IPS-11a (cell line): ENCODE measurements around the gene SHKBP1.
"Not testable (repeated sequence)": the region's sequence is repeated elsewhere in the genome, so short reads cannot be mapped to it uniquely, and the experiment has no call there.

Source experiments
- H3K4me3 ChIP-seq: one replicate; pipeline ENCODE4 v1.5.1; 2013; ENCODE audit warnings: low read depth, low read length, control low read depth

SHKBP1 gene

DNA sequence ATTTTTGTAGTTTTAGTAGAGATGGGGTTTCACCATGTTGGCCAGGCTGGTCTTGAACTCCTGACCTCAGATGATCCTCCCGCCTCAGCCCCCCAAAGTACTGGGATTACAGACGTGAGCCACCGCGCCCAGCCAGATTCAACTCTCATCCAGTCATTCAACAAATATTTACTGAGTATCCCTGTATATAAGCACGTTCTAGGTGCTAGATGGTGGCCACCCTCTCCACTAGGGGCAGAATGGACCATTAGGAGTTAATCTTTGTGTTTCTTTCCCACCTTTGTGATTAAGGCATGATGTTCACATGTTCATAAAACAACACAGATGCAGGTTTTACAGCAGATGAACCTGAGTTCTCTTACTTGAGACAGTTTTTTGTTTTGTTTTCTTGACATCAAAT, 7.3 kb downstream of the SHKBP1 start:
- no peak overlapping the region for H3K4me3 ChIP-seq

DNA sequence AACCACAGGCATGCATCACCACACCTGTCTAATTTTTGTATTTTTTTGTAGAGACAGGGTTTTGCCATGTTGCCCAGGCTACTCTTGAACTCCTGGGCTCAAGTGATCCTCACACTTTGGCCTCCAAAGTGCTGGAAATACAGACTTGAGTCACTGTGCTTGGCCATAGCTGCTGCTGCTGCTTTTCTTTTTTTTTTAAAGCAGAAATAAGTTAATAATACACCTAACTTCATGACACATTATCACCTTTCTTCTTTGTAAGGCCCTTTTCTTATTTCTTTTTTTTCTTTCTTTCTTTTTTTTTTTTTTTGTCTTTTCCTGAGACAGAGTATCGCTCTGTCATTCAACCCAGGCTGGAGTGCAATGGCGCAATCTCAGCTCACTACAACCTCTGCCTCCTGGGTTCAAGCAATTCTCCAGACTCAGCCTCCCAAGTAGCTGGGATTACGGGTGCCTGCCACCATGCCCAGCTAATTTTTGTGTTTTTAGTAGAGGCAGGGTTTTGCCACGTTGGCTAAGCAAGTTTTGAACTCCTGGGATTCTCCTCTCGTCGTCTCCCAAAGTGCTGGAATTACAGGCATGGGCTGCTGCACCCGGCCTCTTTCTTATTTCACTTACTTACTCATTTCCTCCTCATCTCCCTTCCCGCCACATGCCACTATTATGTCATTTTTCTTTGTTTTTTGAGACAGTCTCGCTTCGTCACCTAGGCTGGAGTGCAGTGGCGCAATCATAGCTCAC, 8.7 kb downstream of the SHKBP1 start:
- no peak overlapping the region for H3K4me3 ChIP-seq

DNA sequence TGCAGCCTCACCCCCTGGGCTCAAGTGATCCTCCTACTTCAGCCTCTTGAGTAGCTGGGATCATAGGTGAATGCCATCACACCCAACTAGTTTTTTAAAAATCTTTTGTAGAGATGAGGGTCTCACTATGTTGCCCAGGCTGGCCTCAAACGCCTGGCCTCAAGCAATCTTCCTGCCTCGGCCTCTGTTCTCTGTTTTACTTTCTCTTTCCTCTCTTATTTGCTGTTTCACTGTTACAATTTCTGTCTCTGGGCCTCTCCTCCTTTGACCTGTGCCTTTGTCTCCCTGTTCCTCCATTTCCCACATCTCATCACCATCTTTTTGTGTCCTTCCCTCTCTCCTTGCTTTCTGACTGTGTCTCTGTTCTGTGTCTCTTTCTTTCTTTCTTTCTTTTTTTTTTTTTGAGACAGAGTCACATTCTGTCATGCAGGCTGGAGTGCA, 9.3 kb downstream of the SHKBP1 start:
- no peak overlapping the region for H3K4me3 ChIP-seq

DNA sequence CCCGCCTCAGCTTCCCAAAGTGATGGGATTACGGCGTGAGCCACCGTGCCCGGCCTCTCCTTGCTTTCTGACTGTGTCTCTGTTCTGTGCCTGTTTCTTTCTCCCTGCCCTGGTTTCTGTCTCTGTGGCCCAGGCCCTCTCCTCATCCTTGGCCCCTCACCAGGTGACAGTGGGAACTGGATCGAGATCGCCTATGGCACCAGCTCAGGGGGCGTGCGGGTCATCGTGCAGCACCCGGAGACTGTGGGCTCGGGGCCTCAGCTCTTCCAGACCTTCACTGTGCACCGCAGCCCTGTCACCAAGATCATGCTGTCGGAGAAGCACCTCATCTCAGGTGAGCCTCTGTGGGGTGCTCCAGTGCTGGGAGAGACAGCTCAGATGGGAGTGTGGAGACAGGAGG, 9.9 kb downstream of the SHKBP1 start:
- H3K4me3 ChIP-seq = no peak overlapping the region

DNA sequence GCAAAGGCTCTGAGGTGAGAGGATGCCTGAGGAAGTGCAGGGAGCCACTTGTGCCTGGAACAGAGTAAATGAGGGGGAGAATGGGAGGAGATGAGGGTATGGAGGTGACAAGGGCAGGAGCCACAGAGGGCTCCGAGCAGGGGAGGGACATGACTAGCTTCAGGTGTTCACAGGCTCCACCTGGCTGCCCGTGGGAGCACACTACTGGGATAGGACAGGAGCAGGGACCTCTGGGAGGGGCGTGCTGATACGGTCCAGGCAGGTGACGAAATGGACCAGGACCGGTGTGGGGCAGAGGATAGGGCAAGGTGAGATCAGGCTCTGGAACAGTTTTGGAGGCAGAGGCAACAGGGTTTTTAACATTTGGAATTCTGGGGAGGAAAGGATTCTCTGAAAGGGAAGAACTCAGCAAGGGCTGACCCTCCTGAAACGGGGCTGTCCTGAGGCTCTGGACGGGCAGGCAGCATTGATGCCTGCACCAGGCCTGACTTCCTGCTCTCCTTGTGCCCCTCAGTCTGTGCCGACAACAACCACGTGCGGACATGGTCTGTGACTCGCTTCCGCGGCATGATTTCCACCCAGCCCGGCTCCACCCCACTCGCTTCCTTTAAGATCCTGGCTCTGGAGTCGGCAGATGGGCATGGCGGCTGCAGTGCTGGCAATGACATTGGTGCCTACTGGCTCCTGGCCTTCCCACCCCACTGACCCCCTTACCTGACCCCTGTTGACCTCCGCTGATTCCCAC, 11.6 kb downstream of the SHKBP1 start:
- no peak overlapping the region for H3K4me3 ChIP-seq

DNA sequence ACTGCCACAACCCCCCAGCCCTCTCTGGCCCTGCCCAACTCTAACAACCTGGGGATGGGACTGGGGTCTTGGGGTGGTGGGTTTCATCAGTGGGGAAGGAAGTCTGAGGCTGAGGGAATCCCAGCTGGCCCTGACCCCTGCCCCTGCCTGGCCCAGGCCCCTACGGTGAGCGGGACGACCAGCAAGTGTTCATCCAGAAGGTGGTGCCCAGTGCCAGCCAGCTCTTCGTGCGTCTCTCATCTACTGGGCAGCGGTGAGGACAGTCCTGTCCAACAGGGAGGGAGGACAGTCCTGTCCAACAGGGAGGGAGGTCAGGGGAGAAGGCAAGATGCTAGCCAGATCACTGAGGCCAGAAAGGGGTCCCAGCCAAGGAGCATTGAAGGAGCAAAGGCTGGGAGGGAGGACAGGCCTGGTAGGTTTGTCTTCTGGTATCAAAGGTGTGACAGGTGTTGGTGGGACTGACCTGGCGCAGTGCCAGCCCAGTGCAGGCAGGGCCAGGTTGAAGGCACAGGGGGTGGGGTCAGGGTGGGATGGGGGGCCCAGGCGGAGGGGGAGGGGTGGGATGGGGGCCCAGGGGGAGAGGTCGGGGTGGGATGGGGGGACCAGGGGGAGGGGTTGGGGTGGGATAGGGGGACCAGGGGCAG, 12.4 kb downstream of the SHKBP1 start:
- no peak overlapping the region for H3K4me3 ChIP-seq

DNA sequence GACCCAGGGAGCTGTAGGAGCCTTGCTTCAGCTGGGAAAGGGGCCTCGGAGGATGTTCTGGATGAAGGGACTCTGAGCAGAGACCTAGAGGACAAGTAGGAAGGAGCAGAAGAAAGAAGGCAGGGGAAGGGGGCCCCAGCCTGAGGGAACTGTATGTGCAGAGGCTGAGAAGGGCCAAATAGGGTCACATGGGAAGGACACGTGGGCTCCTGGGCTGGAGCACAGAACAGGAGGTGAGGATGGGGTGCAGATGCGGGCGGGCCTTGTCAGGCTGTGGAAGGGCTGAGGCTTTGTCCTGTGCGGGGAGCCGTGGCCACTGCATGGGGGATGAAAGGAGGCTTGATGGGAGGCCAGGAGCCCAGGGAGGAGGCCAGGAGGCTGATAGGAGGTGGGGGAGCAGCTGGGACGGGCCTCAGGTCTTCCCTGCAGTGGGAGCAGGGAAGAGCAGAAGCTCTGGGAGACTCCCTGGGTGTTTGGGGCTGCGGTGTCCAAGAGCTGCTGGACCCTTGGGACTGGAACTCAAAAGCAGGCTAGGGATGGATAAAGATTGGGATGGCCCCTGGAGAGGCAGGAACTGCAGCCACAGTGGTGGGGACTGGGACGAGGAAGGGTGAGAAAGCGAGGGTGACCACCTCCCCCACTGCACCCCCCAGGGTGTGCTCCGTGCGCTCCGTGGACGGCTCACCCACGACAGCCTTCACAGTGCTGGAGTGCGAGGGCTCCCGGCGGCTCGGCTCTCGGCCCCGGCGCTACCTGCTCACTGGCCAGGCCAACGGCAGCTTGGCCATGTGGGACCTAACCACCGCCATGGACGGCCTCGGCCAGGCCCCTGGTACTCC, 13.1 kb downstream of the SHKBP1 start:
- H3K4me3 ChIP-seq = no peak overlapping the region

DNA sequence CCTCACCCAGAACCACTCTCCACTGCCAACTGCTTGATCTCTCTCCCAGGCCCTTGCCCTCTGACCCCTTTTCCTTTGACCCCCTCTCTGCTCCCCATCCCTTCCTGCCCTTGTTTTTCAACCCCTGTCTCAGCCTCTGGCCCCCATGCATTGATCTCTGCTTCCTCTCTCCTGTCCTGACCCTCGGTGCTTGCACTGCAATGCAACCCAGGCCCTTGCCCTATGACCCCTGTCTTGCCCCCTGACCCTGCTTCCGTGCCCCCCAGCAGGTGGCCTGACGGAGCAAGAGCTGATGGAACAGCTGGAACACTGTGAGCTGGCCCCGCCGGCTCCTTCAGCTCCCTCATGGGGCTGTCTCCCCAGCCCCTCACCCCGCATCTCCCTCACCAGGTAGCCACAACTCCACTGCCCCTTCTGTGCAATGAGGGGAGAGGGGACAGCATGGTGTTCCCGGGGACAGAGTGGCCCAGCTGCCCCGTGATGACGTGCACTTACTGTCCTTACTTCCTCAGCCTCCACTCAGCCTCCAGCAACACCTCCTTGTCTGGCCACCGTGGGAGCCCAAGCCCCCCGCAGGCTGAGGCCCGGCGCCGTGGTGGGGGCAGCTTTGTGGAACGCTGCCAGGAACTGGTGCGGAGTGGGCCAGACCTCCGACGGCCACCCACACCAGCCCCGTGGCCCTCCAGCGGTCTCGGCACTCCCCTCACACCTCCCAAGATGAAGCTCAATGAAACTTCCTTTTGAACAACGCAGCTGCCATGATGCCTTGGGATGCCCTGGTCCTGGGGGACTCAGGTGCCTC, 14.0 kb downstream of the SHKBP1 start:
- no peak overlapping the region for H3K4me3 ChIP-seq

DNA sequence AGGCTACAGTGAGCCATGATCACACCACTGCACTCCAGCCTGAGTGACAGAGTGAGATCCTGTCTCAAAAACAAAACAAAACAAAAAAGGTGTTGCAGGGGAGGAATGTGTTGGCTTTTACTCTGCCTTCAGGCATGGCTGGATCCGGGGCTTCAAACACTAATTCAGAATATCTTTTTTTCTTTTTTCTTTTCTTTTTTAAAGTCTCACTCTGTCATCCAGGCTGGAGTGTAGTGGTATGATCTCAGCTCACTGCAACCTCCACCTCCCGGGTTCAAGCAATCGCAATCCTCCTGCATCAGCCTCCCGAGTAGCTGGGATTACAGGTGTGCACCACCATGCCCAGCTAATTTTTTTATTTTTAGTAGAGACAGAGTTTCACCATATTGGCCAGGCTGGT, 15.1 kb downstream of the SHKBP1 start:
- not testable (repeated sequence) for H3K4me3 ChIP-seq

DNA sequence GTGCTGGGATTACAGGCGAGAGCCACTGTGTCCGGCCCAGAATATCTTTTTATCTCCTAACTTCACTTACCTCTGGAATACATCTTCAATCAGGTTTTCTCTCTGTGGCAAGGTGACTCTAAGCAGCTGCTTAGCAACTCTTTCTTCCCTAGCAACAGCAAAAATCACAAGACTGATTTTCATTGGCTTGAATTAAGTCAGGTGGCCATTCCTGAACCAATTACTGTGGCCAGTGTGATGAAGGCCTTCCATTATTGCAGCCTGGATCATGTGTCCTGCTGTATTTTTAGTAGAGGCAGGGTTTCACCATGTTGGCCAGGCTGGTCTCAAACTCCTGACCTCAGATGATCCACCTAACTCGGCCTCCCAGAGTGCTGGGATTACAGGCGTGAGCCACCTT, 15.5 kb downstream of the SHKBP1 start:
- no peak overlapping the region for H3K4me3 ChIP-seq

DNA sequence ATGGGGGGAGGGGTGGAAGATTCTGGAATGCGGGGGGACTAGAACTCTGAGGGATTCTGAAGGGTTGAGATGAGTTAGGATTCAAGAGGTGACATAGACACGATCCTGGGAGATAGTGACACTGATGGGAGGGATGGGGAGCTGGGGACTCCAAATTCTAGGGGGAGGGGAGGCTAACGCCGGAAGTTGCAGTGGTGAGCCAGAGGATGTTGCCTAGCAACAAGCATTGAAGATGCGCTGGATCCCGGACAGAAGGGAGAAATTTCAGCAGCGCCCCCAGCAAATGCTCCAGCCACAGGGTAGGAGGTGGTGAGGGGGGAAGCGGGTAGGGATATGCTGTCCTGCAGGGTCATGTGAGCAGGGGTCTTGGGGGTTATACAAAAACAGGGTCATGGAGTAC, 17.6 kb downstream of the SHKBP1 start:
- no peak overlapping the region for H3K4me3 ChIP-seq

DNA sequence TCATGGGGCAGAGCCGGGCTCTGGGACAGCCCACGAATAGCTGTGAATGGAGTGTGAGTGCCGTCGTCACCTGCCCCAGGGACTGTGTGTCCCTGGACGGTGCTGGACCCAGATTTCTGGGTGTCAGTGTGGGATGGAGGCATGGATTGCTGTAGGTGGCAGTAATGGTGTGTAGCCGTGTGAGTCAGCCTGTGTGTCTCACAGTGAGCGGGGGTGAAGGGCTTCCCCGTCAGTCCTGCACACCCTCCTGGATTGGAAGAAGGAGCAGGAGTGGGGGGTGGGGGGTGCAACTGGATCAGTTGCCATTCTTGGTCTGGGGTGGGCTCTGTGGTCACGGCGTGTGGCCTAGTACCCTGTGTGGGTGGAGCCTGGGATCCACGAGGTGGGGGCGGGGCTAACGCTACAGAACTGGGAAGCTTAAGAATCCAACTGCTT, 18.0 kb downstream of the SHKBP1 start:
- H3K4me3 ChIP-seq = no peak overlapping the region

DNA sequence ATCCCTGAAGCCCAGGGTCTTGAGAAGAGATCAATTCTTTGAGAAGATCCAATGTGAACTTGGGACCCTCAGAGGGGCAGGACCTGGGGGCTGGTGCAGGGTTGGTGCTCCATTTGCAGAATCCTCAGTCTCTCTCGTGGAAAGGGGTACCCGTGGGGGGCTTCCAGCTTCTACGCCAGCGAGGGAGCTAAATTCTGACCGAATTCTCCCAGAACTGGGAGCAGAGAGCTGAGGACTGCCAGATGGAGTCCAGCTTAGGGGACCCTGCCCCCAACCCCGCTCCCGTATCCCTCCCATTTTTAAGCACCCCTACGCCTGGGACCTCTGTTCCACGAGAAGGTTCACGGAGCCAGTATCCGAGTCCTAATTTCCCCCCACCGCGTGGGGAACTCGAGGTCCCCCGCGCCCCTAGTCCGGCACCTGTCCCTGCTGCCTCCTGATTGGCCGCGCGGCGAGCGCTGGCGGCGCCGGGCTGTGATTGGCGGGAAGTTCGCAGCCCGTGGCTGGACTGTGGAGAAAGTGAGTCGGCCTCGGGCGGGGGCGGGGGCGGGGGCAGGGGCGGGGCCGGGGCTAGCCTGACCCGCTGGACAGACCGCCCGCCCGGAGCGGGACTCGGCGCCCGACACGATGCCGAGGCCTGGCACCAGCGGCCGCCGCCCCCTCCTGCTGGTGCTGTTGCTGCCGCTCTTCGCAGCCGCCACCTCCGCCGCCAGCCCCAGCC, 20.1 kb downstream of the SHKBP1 start:
- no peak overlapping the region for H3K4me3 ChIP-seq

DNA sequence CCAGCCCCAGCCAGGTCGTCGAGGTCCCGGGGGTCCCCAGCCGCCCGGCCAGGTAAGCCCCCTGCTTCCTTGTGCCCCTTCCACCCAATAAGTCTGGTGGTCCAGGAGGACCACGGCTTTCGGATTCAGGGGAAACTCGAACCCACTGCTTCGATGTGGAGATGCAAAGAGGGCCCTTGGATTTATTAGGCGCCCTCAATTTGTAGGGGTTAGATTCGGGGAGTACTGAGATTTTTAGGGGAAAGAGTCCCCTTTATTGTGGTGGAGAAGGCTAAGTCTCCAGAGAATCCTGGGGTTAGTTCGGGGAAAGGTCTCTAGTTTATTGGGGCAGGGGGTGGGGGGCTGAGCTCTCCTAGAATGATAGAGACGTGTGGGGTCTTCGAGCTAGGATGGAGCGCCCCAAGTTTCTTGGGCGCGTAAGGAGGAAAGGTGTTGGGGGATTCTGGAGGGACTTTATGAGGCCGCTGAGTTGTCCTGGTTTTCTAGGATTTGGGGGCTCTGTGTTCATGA, 20.7 kb downstream of the SHKBP1 start:
- no peak overlapping the region for H3K4me3 ChIP-seq

DNA sequence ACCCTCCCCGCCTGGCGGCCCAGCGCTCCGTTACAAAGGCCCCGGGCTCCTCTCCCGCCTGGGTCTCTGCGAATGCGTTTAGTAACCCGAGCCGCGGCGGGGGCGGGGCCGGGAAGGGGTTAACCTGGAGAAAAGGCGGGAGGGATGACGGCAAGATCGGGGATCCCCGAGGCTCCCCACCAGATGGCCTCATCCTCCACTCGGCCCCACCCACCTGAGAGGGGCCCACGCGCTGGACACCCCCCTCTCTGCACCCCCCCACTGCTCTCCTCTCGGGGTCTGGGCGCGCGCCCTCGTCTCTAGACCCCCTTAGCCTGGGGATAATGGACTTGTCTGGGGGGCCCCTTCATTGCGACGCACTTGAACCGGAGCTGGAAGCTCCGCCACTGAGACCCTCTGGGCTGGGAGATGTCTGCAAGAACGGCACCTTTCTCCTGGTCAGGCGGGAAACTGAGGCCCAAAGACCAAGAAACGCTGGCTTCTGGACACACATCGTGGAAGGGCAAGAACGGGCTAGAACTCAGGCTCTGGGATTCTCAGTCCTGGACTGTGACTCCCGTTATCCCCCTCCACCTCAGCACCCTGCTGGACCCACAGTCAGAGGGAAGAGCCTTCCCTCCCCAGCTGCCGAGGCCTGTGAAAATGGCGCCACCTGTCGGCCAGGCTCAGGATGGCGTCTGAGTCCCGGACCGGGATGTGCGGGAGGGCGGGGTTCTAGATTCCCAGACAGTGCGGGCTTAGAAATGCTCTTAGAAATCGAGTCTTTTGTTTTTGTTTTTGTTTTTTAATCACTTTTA, 21.6 kb downstream of the SHKBP1 start:
- H3K4me3 ChIP-seq = peak overlapping the region; percentile 51

DNA sequence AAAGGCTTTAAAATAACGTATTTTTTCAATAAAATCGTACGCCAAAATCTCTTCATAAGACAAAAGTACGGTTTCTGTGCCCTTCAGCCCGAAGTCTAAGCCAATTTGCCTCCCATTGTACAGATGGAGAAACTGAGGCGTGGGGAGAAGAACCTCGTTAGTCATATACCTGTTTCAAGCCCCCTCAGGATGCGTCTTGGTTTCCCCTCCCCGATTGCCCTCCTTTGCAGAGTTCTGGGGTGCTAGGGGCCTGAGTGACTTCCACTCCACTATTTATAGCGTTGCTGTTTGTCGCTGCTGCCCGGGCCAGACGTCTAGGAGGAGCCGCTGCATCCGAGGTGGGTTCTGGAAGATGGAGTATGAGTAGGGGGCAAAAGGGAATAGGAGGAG, 22.2 kb downstream of the SHKBP1 start:
- H3K4me3 ChIP-seq = no peak overlapping the region

DNA sequence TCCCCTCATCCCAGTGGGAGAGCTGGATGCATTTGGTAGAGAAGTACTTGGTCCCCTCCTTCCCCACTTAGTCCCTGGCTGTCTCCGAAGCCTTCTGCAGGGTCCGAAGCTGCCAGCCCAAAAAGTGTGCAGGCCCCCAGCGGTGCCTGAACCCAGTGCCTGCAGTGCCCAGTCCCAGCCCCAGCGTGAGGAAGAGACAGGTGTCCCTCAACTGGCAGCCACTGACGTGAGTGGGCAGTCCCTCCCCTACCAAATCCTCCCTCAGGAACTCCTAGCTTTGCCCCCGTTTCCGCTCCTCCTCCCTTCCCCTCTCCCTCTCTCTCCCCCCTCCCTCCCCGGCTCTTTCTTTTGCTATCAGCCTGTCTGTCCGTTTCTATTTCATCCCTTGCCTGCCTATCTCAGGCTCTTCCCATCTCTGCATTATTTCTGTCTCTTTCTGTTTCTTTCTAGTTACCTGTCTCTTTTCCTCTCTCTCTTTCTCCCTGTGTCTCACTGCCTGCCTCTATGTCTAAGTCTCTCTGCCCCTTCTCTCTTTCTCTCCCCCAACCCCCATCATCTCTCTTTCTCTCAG, 22.7 kb downstream of the SHKBP1 start:
- no peak overlapping the region for H3K4me3 ChIP-seq

DNA sequence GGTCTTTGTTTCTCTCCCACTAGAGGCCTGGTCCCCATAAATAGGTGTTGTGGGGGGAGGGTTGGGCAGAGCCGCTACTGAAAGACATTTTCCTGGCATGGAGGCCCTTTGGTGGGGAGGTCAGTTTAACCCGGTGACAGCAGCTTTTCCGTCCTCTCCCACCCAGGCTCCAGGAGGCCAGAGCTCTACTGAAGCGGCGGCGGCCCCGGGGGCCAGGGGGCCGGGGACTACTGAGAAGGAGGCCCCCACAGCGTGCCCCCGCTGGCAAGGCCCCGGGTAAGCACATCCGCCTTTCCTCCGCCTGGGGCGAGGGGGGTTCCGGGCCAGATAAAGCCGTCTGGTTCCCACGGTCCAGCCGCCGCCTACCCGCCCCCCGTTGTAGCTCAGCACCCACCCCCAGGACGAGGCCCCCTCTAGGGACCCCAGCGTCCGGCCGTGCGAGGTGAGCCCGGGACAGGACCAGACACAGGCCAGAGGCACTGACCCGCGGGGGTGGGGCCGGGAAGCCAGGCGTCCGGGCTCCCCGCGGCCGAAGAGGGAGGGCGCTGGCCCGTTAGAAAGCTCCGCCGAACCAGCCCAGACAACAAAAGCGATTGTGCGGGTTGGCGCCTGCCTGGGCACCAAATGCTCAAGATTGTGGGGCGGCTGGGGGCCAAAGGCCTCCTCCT, 23.4 kb downstream of the SHKBP1 start:
- no peak overlapping the region for H3K4me3 ChIP-seq
